GM12872 (cell line): ENCODE measurements around the gene ACBD6.
A peak's percentile ranks its signal among the peaks of the same experiment; 100 is the strongest.

Source experiments
- TF ChIP-seq, protein P1 (sequence below): IDR thresholded peaks from 3 replicates; pipeline ENCODE4 v1.5.1; 2011; ENCODE audit warnings: low read depth, mild to moderate bottlenecking, low read length, moderate library complexity; ENCODE audit not compliant: insufficient read depth

The ACBD6 gene

DNA sequence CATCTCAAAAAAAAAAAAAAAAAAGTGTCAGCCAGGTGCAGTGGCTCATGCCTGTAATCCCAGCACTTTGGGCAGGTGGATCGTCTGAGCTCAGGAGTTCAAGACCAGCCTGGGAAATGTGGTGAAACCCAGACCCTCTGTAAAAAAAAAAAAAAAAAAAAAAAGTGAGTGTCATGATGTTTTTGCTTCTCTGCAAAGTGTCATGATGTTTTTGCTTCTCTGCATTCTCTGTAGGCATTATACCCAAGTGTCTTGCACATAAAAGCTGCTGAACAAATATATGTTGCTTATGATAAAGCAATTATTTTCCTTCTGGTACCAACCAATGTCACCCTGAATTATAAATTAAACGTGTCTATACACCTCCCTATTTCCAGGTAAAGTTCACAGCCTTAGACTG, 1.7 kb downstream of the ACBD6 start:
- TF ChIP-seq, protein P1, sequence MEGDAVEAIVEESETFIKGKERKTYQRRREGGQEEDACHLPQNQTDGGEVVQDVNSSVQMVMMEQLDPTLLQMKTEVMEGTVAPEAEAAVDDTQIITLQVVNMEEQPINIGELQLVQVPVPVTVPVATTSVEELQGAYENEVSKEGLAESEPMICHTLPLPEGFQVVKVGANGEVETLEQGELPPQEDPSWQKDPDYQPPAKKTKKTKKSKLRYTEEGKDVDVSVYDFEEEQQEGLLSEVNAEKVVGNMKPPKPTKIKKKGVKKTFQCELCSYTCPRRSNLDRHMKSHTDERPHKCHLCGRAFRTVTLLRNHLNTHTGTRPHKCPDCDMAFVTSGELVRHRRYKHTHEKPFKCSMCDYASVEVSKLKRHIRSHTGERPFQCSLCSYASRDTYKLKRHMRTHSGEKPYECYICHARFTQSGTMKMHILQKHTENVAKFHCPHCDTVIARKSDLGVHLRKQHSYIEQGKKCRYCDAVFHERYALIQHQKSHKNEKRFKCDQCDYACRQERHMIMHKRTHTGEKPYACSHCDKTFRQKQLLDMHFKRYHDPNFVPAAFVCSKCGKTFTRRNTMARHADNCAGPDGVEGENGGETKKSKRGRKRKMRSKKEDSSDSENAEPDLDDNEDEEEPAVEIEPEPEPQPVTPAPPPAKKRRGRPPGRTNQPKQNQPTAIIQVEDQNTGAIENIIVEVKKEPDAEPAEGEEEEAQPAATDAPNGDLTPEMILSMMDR: no peak

DNA sequence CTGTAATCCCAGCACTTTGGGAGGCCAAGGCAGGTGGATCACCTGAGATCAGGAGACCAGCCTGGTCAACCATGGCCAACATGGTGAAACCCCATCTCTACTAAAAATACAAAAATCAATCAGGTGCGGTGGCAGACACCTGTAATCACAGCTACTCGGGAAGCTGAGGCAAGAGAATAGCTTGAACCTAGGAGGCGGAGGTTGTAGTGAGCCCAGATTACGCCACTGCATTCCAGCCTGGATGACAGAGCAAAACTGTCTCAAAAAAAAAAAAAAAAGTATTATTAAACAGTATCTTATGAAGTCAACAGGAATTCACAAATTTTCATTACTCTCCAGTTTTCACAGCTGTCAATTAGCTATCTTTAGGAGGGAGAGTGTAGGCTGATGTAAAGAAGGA, 3.8 kb downstream of the ACBD6 start:
- TF ChIP-seq, protein P1: no peak

DNA sequence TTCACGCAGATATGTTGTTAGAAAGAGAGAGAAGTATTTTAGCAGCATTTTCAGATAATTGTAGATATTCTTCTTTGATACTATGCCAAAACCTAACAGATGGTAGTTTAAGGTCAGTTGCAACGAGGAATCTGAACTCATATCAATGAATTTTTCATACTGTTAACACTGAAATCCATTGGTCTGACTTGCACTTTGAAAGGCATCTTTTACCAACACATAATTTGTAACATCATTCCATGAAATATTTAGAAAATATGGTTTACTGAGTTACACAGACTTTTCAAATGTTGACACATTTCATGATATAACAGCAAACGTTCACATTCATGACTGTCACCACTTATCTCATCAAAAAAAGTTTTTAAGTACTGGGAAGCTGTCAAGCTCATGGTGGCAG, 4.6 kb downstream of the ACBD6 start:
- TF ChIP-seq, protein P1: no peak

DNA sequence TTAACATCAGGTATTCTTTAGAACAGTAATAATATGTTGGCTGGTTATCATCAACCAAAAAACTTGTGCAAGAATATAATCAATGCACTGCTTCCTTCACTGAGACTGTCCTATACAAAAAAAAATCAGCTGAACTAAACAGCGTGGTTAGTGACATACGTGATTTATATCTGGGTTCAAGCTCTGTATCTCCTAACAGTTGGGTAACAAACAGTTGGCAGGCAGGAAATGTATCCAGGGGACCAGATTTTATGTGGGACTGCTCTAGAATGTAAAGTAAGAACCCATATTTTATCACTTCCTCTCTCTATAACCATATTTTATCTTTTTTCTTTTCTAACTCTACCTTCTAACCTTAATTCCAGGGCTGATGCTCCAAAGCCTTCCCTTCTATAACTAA, 8.0 kb downstream of the ACBD6 start:
- TF ChIP-seq, protein P1: no peak

DNA sequence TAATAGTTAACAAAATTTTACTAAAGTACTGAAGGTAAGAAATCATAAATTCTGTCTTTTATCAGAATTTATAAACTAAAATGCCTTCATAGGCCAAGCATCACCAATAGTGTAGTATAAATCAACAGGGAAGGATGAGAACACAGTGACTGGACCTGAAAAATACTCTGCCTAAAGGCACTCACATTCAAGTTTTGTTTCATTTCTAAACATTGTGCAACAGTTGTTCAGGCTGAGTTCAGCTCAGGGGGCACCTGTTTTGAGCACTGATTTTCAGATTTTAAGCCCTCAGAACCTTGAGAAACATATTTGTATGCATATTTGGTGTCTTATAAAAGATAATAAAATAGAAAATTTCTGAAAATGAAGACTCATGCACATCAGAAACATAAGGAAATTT, 12.4 kb downstream of the ACBD6 start:
- TF ChIP-seq, protein P1: no peak

DNA sequence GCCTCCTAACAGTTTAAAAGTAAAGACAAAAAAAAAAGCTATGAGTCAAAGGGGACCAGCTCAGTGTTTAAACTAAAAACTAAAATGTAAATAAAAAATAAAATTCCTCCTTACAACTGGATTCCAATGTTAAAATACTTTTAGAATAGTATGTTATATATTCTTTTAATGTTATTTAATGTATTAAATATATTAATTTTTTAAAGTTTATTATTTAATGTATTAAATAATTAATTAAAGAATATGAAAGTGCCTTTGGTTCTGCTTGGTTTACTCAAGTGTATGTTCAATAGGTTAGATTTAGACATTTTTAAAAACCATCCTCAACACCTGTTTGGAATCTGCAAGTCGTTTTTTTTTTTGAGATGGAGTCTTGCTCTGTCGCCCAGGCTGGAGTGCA, 13.1 kb downstream of the ACBD6 start:
- TF ChIP-seq, protein P1: no peak

DNA sequence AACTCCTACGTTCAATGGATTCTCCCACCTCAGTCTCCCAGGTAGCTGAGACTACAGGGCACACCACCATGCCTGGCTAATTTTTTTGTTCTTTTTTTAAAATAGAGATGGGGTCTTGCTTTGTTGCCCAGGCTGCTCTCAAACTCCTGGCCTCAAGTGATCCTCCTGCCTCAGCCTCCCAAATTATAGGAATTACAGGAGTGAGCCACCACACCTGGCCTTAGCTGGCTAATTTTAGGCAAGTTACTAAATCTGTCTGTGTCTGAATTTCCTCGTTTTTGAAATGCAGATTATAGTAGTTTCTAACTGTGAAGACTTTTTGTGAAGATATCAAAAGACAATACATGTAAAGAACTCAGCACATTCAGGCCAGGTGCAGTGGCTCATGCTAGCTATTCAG, 13.7 kb downstream of the ACBD6 start:
- TF ChIP-seq, protein P1: no peak

DNA sequence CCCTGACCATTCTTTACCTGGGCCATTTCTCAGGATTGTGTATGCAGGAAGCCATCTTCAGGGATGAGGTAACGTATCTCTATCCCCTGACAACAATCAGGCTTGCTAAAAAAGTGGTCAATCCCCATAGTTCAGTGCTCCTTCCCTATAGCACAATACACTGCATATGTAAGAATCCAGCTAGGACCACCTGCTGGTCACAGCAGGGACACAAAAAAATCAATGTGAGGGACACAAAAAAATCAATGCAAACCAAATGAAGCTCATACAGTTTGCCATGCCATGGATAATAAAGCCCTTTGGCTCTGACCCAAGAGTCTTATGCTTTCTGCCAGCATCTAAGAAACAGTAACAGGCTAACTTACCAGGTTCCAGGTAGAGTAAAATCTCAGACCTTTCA, 16.3 kb downstream of the ACBD6 start:
- TF ChIP-seq, protein P1: peak; percentile 14; the same call in 1 of the 3 replicates
